VCaP (cell line): Measurements from ENCODE around the gene DNAJC11.
"Not testable (repeated sequence)": the region's sequence is repeated elsewhere in the genome, so short reads cannot be mapped to it uniquely, and the experiment has no call there.

Experiments
- H3K27ac ChIP-seq: fragments of 450-650 bp; 2 replicates; pipeline ENCODE4 v1.5.1; 2017
- TF ChIP-seq, protein P1 (sequence below): fragments of 450-650 bp; conservative IDR thresholded peaks from 2 replicates; pipeline ENCODE4 v1.5.1; 2017; ENCODE audit warnings: mild to moderate bottlenecking, moderate library complexity

Gene DNAJC11, protein sequence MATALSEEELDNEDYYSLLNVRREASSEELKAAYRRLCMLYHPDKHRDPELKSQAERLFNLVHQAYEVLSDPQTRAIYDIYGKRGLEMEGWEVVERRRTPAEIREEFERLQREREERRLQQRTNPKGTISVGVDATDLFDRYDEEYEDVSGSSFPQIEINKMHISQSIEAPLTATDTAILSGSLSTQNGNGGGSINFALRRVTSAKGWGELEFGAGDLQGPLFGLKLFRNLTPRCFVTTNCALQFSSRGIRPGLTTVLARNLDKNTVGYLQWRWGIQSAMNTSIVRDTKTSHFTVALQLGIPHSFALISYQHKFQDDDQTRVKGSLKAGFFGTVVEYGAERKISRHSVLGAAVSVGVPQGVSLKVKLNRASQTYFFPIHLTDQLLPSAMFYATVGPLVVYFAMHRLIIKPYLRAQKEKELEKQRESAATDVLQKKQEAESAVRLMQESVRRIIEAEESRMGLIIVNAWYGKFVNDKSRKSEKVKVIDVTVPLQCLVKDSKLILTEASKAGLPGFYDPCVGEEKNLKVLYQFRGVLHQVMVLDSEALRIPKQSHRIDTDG

DNA sequence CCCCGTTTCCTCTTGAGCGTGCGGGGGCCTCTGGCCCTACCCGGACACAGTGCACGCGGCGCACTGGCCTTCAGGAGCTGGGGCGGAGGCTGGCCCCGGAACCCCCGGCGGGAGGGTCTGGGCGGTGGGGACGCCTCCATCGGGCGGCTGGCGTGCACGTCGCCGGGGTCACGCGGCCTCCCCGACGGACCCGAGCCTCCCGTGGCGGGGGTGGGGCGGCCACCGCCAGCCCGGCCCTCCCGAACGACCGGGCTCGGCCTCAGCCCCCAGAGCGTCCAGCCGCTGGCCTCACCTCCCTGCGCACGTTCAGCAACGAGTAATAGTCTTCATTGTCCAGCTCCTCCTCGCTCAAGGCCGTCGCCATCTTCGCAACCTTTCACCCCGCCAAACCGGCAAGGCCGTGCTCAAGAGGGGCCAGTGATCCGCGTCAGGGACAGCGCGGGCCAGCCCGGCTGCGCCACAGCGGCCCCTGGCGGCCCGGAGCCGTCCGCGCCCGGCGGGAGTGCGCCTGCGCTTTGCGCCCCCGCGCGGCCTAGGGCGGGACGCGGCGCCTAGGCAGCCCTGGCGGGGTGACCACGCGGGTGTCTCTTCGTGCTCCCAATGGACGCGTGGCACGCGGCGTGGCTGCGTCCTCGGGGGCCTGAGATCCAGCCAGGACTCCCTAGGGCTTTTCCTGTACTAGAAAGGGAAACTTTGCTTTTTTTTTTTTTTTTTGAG is at the start of gene DNAJC11:
Gene DNAJC11, minus strand, starts transcription at position 380 of the 717 bp plus-strand sequence. Its CDS starts 16 bp downstream, at position 364.
- TF ChIP-seq, protein P1, sequence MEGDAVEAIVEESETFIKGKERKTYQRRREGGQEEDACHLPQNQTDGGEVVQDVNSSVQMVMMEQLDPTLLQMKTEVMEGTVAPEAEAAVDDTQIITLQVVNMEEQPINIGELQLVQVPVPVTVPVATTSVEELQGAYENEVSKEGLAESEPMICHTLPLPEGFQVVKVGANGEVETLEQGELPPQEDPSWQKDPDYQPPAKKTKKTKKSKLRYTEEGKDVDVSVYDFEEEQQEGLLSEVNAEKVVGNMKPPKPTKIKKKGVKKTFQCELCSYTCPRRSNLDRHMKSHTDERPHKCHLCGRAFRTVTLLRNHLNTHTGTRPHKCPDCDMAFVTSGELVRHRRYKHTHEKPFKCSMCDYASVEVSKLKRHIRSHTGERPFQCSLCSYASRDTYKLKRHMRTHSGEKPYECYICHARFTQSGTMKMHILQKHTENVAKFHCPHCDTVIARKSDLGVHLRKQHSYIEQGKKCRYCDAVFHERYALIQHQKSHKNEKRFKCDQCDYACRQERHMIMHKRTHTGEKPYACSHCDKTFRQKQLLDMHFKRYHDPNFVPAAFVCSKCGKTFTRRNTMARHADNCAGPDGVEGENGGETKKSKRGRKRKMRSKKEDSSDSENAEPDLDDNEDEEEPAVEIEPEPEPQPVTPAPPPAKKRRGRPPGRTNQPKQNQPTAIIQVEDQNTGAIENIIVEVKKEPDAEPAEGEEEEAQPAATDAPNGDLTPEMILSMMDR: peak; percentile 100

DNA sequence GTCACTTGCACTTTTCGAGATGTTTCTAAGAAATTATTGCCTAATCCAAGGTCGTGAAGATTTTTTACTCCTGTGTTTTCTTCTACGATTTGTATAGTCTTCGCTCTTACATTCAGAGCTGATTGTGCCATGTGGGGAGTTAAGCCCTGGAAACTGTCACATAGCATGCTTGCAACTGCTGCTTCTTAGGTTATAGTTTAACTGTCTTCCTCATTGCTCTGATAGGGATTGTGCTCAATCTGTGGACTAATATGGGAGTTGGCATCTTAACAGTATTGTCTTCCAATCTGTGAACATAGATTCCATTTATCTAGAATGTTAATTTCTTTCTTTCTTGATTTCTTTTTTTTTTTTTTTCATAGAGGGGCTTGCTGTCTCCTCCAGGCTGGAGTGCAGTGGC is 48.9 kb upstream of the DNAJC11 start:
- no peak overlapping the region for H3K27ac ChIP-seq

More for the DNA sequence above, at the start of gene DNAJC11:
- peak within 1 kb of the TSS; percentile 88 for H3K27ac ChIP-seq

DNA sequence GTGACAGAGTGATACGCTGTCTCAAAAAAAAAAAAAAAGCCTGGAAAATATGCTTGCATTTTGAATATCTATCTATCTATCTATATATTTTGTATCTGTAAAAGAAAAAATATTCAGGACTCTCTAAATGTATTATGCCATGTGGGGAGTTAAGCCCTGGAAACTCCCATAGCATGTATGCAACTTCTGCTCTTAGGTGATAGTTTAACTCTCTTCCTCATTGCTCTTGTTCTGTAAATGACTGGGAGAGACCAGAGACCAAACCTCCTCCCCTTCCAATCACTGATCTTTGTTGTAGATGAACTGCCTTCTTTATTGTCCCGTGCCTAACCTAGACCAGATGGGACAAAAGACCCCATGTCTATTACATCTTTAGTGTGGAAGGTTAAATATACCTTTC is 46.1 kb upstream of the DNAJC11 start:
- TF ChIP-seq, protein P1: no peak
- H3K27ac ChIP-seq: no peak overlapping the region

More for the DNA sequence above, 48.9 kb upstream of the DNAJC11 start:
- TF ChIP-seq, protein P1: no peak

DNA sequence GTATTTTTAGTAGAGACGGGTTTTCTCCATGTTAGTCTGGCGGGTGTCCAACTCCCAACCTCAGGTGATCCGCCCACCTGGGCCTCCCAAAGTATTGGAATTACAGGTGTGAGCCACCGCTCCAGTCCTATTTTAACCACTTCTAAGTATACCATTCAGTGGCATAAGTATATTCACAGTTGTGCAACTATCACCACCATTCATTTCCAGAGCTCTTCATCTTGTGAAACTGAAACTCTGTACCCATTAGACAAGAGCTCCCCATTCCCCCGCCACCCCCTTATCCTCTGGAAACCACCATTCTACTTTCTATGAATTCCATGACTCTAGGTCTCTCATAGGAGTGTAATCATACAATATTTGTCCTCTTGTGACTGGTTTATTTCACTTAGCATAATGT is 43.5 kb upstream of the DNAJC11 start:
- H3K27ac ChIP-seq: no peak overlapping the region
- TF ChIP-seq, protein P1: no peak

DNA sequence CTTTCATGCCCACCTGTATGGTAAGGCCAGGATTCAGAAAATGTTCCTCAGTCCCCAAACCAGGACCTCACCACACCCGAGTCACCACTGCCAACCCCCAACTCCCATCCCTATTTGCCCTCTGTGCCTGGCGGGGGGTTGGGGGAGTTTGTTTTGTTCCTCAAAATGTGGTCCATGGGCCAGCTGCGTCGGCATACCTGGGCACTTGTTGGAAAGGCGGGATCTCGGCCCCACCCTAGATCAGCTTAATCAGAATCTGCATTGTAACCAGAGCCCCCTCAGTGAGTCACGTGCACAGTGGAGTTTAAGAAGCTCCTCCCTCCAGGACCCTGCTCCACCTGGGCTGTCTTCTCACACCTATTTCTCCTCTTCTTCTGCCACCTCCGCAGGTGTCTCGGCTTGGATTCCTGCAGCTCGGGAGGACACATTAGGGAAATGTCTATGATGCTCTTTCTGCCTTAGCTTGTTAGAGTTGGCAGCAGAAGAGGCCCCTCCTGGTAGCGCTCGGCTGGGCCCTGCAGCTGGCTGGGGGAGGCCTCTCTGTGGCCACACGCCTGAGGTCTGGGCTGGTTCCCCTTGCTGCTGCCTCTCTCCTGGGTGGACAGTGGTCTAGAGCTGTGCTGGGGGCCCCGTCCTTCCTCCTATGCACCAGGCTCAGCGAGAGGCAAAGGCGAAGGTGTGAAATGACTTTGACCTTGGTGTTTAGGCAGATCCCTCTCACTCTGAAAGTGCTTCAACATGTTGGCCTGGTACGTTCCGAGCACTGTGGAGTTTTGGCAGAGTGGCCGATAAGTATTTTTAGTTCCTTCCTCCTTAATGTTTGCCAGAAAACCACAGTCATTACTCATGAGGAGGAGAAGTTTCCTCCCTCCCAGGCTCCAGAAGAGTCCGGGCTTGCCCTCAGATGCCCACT is 41.8 kb upstream of the DNAJC11 start:
- TF ChIP-seq, protein P1: no peak
- no peak overlapping the region for H3K27ac ChIP-seq

DNA sequence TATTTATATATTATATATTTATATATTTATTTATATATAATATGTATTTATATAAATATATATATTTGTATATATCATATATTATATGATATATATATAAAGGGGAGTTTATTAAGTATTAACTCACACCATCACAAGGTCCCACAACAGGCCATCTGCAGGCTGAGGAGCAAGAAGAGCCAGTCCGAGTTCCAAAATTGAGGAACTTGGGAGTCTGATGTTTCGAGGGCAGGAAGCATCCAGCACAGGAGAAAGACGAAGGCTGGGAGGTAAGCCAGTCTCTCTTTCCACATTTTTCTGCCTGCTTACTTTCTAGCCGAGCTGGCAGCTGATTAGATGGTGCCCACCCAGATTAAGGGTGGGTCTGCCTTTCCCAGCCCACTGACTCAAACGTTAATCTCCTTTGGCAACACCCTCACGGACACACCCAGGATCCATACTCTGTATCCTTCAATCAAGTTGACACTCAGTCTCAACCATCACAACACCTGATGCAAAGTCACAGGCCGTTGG is 41.1 kb upstream of the DNAJC11 start:
- not testable (repeated sequence) for H3K27ac ChIP-seq

DNA sequence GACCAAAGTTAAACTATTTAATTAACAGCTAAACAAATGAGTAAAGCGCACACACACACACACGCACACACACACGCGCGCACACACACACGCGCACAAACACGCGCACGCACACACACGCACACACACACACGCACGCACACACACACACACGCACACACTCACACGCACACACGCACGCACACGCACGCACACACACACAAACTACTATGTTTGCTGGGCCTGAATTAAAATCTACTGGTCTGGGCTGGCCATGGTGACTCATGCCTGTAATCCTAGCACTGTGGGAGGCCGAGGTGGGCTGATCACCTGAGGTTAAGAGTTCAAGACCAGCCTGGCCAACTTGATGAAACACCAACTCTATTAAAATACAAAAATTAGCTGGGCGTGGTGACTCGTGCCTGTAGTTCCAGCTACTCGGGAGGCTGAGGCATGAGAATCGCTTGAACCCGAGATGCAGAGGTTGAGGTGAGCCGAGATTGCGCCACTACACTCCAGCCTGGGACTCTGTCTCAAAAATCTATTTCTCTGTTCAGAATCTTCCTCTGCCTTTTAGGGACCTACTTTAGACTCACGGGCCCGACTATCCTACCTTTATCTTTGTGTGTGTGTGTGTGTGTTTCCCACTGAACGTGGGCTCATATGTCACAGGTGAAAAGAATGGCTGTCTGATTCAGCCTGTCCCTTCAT is 37.5 kb upstream of the DNAJC11 start:
- TF ChIP-seq, protein P1: no peak
- H3K27ac ChIP-seq: no peak overlapping the region
